Measurements from ENCODE around the gene SLC12A7.

DNA sequence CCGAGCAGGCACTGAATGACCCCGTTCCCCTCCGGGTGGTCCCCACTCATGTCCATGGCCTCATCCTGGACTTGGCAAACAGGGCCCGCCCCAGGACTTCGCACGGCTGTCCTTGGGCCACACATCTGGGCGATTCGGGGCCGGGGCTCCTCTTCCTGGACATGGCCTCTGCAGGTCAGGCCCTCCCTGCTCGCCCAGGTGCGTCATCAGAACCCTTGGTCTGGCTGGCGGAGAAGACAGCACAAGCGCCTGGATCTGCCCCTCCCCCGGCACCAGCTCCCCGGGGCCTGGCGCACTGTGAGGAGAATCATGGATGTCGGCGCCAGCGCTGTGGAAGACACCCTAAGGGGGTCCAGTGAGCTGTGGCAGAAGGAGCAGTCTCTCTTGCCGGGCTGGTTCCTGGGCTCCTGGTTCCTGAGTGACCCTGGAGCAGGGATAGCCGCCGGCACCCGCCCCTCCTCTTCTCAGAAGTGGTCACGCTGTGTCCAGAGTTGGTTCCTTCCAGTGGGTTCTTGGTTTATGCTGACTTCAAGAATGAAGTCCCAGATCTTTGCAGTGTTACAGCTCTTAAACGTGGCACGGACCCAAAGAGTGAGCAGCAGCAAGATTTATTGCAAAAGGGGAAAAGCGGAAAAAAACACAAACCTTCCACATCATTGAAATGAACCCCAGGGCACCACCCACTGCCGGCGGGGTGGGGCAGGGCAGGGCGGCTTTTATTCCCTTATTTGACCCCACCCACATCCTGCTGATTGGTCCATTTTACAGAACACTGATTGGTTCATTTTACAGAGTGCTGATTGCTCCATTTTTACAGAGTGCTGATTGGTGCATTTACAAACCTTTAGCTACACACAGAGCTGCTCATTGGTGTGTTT, 25.9 kb upstream of the SLC12A7 start:
- TF ChIP-seq POLR2A (IDR thresholded peaks at IDR 0.05), result no peak
- TF ChIP-seq, protein P1, sequence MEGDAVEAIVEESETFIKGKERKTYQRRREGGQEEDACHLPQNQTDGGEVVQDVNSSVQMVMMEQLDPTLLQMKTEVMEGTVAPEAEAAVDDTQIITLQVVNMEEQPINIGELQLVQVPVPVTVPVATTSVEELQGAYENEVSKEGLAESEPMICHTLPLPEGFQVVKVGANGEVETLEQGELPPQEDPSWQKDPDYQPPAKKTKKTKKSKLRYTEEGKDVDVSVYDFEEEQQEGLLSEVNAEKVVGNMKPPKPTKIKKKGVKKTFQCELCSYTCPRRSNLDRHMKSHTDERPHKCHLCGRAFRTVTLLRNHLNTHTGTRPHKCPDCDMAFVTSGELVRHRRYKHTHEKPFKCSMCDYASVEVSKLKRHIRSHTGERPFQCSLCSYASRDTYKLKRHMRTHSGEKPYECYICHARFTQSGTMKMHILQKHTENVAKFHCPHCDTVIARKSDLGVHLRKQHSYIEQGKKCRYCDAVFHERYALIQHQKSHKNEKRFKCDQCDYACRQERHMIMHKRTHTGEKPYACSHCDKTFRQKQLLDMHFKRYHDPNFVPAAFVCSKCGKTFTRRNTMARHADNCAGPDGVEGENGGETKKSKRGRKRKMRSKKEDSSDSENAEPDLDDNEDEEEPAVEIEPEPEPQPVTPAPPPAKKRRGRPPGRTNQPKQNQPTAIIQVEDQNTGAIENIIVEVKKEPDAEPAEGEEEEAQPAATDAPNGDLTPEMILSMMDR (IDR thresholded peaks at IDR 0.05), result no peak
